NCI-H1436 treated with DMSO at 0.1 percent for 48 hours (cell line): ENCODE measurements around the gene RAD51B.

Experiments used
- DNase-seq: peaks from one replicate; lab custom pipeline; 2025; lab: John Stamatoyannopoulos, UW

The RAD51B gene

GRCh38 chr14:68512088-68512487 lies 692.5 kb downstream of the RAD51B start:
- DNase-seq, result no peak

DNA sequence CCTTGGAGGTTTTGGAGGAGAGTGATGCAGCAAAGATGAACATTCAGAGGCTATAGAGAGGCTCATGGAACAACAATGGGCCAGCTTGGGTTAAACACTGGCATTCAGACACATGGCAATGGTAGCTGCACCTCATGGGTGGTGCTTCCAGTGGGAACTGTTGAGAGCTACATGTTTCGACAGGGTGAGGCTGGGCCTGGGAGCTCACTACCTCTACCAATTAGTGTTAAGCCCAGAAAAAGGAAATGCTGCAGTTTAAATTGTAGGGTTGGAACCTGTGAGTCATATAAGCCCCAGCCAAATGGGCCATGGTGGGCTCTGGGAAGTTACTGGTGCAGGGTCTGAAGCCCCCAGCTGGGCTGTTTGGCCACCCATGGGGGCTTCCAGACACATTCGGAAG lies 693.6 kb downstream of the RAD51B start:
- no peak for DNase-seq

DNA sequence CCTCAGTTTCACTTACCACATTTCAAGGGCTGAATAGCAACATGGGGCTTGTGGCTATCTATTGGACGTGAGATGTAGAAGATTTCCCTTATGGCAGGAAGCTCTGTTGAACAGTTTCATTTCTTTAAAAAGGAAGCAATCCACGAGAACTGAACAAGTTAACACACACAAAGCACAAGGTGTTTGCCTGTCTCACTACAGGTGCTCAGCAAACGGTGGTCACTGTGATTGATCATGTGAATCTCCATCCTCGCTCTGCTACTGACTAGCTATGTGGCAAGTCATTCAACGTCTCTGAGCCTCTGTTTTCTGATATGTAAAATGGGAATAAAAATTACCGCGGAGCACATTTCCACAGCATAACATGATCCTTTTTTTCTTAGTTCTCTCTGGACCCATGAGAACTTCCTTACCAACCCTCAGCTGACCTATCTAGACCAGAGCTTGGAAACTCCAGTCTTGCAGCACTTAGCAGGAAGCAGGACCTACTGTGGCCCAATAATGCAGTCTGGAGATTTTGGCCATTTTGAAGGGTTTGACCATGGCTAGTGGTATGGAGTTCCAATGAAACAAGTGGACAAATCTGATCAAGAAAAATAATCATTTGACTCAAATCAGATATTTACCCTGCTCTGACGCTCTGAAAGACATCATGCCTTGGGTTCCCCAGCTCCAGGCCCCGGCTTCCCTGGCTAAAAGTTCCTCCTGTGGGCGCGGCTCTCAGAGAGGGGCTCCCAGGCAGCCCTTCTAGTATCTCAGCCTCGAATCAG lies 694.4 kb downstream of the RAD51B start:
- no peak for DNase-seq

DNA sequence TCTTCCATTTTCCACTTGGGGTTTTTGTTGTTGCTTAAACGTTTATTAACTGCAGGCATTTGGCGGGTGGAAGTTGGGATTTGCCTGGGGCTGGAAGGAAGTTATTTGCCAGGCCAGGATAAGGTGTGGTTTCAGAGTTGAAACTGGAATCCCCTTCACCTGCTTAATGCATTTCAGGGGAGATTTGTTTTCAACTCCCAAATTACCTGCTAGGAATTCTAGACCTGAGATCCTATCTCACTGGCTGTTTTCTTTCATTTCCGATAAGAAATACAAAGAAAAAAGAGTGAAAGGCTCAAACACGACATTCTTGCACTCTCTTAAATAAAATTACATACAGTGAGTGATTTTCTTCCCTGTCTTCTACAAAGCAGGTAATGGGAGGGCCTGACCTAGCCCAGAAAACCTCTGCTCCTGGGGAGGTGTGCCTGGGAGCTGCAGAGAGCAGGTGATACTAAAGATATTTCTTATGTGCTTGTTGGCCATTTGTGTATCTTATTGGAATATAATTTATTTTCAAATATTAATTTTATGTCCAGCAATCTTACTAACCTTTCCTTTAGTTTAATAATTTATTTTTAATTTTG lies 695.1 kb downstream of the RAD51B start:
- DNase-seq, result no peak

- no peak for DNase-seq
Observed at GRCh38 chr14:68516342-68516741, 696.8 kb downstream of the RAD51B start.

GRCh38 chr14:68518166-68518565 lies 698.6 kb downstream of the RAD51B start:
- DNase-seq, result no peak

GRCh38 chr14:68518761-68519670 lies 699.4 kb downstream of the RAD51B start:
- DNase-seq, result no peak

DNA sequence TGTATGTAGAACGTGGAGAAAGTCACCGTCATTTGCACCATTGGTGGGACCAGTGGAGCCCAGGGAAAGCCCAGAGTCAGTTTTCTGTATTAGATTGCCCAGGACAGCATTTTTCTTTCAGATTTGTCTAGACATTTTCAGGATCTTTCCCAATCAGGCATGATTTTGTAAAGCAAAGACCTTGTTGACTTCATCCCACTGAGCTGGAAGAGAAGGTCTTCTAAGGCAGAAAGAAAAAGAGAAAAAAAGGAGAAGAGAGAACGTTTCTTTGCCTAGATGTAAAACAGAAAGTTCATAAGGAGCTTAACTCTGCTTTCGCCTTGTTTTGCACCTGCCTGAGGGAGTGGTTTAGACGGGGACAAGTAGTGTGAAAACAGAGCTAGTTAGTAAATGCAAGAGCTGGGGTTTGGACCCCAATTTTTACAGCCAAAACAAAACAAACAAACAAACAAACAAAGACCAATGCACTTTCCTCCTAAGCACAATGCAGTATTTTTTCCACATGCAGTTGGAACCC lies 700.1 kb downstream of the RAD51B start:
- DNase-seq, result no peak

DNA sequence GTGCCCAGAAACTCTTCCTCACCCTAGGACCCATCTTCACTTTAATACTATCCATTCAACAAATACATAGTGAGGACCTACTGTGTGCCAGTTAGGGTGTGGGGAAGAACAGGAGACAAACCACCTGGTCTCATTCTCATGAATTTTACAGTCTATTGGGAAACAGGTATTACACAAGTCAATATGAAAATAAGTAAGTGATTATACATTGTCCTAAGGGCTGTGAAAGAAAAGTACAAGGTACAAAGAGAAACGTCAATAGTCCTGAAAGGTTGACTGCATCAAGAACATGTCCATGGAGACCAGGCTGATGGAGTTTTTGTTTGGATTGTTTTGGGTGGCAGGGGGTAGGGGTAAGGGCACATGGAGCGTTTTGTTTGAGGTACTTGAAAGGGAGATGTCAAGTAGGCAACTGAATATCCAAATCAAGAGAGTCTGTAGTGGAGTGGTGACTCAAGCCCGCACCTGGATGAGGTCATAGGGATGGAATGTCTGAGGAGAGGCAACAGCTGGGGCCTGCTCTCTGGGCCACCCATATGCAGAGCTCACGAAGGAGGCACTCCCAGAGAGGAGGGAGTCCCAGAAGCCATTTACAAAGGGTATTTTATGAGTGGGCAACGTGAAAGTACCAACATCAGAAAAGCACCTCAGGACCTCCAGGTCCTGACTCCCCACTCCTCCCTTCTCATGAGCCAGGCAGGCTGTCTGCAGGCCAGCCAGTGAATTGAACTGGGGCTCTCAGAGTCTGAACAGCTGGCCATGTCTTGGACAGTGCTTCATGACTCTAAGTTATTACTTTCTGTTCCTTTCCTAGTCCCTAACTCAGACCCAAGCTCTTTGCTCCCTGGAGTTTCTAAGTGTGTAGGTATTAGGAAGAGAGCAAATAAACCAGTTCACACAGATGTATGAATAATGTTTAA lies 701.3 kb downstream of the RAD51B start:
- no peak for DNase-seq

DNA sequence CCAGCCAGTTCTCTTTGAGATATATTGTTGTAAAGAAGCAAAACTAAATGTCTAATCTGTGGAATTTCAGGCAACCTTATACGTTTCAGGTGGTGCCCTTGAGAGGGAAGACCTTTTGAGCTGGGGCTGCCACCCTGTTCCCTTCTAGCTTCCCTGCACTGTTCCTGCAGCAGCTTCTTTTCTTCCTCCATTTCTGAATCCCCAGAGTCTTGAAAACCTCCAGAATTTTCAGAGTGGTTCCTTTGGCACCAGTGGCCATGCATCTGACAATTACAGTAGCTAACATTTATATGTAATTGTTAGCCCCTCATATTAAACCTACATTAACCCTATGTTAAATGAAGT lies 702.0 kb downstream of the RAD51B start:
- DNase-seq, result no peak

DNA sequence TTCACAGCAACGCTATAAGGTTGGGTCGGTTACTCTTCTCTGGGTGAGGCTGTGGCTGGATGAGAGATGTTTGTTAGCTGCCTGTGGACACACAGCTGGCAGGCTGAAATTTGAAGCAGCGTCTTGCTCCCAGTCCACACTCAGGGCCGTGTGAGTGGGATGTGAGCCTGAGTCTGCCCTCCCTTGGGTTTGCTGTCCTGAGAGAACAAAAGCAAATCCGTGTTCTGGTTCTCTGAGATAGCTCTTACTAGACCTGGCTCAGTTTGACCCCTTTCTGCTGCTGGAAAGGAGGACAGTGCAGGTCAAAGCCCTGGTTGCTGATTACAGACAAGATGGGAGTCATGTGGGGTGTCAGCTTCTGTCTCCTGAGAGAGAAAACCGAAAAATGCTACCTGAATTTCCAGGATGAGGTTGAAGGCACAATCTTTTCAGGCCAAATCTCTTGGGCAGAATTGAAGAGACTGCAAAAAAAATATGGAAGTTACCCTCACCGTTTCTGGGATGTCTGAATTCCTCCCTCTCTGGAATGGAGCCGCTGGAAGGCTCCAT lies 702.5 kb downstream of the RAD51B start:
- no peak for DNase-seq

DNA sequence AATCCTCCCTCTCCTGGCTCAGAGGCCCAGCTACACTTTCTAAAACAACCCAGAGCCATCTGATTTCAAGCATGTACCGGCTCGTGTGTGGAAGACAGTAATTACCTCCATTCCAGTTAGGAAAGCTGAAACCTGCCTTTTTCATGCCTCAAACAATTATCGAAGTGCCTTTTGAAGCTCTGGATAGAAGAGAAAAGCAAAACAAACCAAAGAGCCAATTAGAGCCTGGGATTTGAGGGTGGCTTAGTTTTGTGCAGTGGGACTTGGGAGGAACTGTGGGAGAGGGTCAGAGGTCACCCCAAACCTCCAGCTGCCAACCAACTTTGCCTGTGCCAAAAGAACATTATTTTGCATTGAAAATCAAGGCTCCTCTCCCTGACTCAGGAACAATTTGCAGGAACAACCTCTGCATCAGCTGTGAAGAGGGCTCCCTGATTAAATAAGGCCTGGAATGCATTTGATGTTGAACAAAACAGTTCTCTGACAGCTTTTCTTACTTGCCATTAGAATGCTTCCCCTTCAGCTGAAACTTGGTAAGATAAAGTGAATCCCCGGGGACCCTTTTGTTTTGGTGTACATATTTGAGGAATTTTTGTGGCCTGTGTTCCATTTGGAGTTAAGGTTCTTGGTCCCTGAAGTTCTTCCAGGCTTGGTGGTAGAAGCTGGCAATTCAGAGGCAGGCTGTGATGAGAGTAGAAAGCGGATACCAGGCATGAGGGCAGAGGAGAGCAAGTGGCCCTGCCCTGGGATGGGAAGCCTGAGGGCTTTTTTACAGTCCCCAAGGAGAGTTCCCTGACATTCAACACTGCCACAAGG lies 703.1 kb downstream of the RAD51B start:
- DNase-seq, result no peak

GRCh38 chr14:68523326-68523610 lies 703.7 kb downstream of the RAD51B start:
- no peak for DNase-seq

DNA sequence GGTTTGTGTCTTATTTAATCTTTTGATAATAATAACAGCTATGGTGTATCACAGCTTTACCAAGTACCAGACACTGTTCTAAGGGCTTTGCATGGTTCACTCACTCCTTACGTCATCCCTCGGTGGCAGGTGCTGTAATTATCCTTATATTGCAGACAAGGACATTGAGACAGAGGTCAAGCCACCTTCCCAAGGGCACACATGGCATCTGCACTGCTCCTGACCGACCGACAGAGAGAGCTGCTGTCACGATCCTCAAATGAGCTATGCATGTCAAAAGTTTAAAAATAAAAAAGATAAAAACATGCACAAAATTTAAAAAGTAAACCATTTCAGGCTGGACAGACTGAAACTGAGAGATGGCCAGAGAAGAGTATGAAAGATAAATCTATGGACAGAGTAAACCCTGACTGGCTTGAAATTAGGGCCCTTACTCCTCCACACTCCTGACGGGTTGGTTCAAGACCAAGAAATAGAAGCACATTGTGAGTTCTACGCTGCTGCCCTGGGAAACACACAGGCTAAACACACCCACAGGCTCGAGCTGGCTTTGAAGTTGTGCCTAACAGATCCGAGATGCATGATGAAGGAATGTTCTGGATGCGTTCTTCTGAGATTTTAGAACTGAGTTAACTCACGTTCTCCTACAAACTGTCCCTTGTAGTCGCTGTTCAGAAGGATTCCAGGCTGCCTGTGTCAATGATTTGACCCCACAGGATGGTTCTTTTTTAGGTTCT lies 704.6 kb downstream of the RAD51B start:
- no peak for DNase-seq

- no peak for DNase-seq
Observed at GRCh38 chr14:68525516-68525915, 705.9 kb downstream of the RAD51B start.

GRCh38 chr14:68526512-68527091 lies 707.0 kb downstream of the RAD51B start:
- DNase-seq, result no peak

GRCh38 chr14:68527329-68527851 lies 707.8 kb downstream of the RAD51B start:
- no peak for DNase-seq

- no peak for DNase-seq
Observed at GRCh38 chr14:68528040-68528687, 708.6 kb downstream of the RAD51B start.

DNA sequence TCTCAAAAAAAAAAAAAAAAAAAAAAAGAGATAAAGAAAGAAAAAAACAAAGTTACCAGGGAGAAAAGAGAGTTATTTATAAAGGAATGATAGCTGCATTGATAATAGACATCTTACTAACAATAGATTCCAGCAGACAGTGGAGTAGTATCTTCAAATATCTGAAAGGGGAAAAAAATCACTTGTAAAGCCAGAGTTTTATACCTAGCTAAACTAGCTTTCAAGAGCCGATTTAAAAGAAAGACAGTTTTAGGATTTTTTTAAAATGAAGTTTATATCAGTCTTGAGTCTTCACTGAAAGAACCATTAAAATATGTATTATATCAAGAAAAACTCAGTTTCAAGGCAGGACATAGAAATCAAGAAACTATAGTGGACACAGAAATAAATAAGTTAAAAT lies 710.9 kb downstream of the RAD51B start:
- no peak for DNase-seq
